Activated gamma-delta T cell treated with anti-CD3 and anti-CD28 coated beads, Interleukin-2, amount 50 U/mL, for 16 hours (primary cell): ENCODE data around the gene ELL3.

Experiments used
- DNase-seq: peaks from one replicate; pipeline ENCODE4 v3.0.0-alpha.2; 2020; ENCODE audit warnings: low read depth

The ELL3 gene

DNA sequence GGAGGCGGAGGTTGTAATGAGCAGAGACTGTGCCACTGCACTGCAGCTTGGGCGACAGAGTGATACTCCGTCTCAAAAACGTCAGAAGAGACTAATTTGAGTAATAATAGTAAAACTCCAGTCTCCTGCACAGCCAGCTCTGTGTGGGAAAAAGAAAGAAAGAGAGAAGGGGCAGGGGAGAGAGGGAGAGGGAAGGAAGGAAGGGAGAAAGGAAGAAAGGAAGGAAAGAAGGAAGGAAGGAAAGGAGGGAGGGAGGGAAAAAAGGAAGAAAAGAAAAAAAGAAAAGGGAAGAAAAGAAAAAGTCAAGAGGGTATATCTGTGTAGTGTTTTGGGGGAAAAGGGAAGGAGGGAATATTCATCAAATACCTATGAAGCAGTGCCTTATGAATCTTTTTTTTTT lies 53.6 kb downstream of the ELL3 start:
- no peak for DNase-seq
